ENCODE data around the gene KIAA1549. TPM values are rescaled to one million over a fixed set of nuclear protein-coding genes. Genes with fewer than 3 reads are reported as not detected.
"Not testable (repeated sequence)": the region's sequence is repeated elsewhere in the genome, so short reads cannot be mapped to it uniquely, and the experiment has no call there.

Gene KIAA1549
- total RNA-seq, 1 donor from 2014 or later: 1.9 TPM

GRCh38 chr7:138945154-138945553 lies 36.0 kb downstream of the KIAA1549 start:
- no peak for DNase-seq (ENCODE audit: low read depth in 2 of 2)

DNA sequence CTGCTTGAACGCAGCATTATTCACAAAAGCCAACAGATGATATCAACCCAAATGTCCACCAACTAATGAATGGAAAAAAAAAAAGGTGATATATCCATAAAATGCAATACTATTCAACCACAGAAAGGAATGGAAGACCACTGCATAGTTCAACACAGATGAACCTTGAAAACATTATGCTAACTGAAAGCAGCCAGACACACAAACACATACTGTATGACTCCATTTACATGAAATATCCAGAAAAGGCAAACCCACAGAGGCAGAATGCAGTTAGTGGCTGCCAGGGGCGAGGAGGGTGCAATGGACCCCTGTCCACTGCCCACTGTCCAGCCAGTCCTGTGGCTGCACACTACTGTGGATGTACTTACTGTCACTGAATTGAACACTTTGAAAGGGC lies 36.6 kb downstream of the KIAA1549 start:
- DNase-seq (ENCODE audit: low read depth in 2 of 2): no peak

GRCh38 chr7:138943061-138943460 lies 38.1 kb downstream of the KIAA1549 start:
- no peak for DNase-seq (ENCODE audit: low read depth in 2 of 2)

- DNase-seq (ENCODE audit: low read depth in 2 of 2): no peak
Observed at GRCh38 chr7:138941545-138941944, 39.6 kb downstream of the KIAA1549 start.

- not testable (repeated sequence) for DNase-seq (ENCODE audit: low read depth in 2 of 2)
Observed at GRCh38 chr7:138940602-138941001, 40.6 kb downstream of the KIAA1549 start.

DNA sequence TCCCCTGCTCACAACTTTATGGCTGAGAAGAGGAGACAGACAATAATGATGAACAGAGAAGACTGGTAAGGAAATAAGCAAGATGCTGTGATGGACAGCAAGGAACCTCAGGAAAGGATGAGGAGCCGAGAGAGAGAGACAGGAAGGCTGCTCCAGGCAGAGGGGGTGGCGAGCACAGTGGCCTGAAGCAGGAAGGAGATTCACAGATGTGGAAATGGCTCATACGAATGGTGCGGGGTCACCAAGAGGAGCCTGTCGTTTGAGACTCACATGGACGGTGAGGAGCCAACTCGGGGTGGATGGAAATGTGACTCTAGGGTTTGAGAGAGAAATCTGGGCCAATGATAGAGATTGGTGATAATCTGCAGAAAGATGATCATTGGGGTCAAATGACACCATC lies 43.7 kb downstream of the KIAA1549 start:
- DNase-seq (ENCODE audit: low read depth in 2 of 2): peak in 1 of 2 donors; percentile 23

DNA sequence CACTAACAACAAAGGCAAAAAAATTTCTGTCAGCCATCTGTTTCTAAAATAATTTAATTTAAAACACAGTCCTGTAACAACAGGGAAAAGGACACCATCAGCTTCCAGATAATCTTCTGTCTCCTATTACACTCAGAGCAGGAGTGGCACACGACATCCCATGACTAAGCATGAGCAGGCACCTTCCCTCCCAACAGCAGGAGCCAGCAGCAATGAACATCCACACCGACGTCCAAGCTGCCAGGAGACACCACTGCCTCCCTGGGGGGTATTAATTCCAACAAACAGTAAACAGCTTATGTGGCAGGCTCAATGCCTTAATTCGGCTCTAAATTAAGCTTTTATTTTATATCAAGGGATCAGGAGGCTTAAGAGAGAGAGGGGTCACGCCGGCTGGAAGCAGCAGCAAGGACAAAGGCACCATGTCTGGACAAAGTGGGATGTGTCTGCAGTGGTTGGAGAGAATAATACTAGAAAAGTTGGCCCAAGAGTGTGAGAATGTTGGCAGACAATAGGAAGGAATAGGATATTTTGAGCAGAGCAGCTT lies 45.7 kb downstream of the KIAA1549 start:
- peak; percentile 47 to 83 for DNase-seq (ENCODE audit: low read depth in 2 of 2)

DNA sequence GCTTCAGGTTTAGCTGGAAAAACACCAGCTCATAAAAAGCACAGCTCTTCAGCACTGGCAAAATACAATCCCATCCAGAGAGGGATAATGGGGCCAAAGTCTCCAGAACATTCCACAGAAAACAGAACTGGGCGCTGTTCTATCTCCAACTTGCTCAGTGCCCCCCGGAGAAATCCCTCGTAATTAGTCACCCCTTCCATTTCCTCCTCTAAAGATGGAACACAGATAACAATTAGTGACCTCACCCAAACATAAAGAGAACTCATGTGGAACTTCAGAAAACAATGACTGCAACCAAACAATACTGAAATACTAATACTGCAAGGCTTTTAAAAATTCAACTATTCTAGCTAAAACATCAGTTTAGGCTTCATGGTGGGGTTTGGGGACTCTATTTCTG lies 46.3 kb downstream of the KIAA1549 start:
- peak; percentile 7 to 71 for DNase-seq (ENCODE audit: low read depth in 2 of 2)

DNA sequence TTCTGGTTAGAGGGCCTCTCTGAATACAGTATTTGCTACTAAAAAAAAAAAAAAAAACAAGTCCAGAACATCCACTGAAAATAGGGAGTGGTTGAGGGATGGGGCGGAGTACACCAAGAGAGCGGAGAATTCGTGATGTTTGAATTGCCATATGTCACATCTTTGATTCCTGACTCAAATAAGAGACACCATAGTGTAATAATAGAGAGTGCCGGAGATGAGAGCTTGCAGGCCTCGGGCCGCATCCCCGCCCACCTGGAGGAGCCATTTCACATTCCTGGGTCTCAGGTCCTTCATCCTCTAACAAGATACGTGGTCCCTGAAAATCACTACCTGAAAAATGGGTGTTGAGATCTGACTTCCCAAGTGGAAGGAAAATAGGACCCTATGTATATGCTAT lies 46.8 kb downstream of the KIAA1549 start:
- no peak for DNase-seq (ENCODE audit: low read depth in 2 of 2)

- DNase-seq (ENCODE audit: low read depth in 2 of 2): no peak
Observed at GRCh38 chr7:138932870-138933269, 48.3 kb downstream of the KIAA1549 start.

DNA sequence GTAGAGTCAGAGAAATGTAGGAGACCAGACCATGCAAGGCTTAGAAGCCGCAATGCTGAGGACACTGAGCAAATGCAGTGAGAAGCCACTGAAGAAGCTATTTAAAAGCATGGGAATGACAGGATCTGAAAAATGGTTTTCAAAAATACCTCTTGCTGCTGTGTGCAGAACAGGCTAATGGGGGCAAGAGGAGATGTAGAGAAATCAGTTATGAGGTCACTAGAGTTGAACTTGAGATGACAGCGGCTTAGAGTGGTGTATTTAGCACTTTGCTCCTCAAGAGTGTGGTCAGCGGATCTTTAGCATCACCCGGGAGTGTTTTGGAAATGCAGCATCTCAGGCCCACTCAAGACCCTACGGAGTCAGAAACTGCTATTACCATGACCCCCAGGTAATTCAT lies 48.8 kb downstream of the KIAA1549 start:
- DNase-seq (ENCODE audit: low read depth in 2 of 2): no peak

GRCh38 chr7:138929969-138930368 lies 51.2 kb downstream of the KIAA1549 start:
- no peak for DNase-seq (ENCODE audit: low read depth in 2 of 2)

DNA sequence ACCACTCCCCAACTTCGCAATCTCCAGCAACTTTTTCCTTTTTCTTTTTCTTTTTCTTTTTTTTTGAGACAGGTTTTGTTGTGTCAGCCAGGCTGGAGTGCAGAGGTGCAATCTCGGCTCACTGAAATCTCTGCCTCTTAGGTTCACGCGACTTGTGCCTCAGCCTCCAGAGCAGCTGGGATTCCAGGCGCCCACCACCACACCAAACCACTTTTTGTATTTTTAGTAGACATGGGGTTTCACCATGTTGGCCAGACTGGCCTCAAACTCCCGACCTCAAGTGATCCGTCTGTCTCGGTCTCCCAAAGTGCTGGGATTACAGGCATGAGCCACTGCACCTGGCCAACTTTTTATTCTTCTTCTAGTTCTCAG lies 55.0 kb downstream of the KIAA1549 start:
- DNase-seq (ENCODE audit: low read depth in 2 of 2): no peak

- DNase-seq (ENCODE audit: low read depth in 2 of 2): no peak
Observed at GRCh38 chr7:138924501-138925225, 56.5 kb downstream of the KIAA1549 start.

DNA sequence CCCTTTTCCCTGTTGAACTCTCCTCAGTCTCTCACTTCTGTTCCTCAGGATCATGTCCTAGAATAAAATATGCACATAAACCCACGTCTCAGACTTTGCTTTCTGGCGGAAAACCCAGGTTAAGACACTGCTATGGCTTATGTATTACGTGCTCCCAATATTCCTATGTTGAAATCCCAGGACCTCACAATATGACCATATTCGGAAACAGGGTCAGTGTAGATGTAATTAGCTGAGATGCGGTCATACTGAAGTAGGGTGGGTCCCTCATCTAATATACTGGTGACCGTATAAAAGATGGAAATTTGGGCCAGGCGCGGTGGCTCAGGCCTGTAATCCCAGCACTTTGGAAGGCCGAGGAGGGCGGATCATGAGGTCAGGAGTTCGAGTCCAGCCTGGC lies 59.9 kb downstream of the KIAA1549 start:
- no peak for DNase-seq (ENCODE audit: low read depth in 2 of 2)

DNA sequence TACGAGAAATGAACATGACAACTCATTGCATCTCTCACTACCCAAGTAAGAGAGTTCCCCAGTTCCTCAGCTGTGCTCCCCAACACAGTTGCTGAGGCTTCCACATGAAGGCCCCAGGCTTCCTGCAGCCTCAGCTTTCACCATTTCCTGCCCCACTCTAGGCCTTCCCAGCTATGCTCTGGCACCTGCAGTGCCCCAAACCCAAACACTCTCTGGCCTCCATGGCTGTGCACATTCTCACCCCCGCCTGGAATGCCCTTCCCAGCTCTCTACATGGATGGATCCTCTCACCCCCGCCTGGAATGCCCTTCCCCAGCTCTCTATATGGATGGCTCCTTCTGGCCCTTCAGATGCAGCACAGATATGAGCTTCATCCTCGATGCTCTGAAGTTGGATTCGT lies 61.3 kb downstream of the KIAA1549 start:
- DNase-seq (ENCODE audit: low read depth in 2 of 2): no peak

DNA sequence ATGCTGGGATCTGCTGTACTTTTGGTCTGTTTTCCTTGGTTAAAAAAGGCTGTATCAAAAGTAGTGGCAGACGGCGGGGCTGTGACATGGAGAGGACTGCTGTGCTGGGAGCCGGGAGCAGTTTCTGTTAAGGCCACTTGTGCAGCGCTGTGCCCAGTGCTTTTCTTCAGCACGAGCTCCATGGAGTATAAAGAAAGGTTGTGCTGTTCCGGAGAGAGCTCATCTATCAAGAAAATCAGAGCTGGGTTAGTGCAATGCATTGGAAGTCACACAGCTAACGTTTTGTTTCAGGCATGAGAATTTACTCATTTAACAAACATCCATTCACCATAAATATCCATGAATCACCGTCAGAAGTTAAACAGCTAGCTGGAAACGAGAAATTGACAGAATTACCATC lies 62.0 kb downstream of the KIAA1549 start:
- DNase-seq (ENCODE audit: low read depth in 2 of 2): no peak

DNA sequence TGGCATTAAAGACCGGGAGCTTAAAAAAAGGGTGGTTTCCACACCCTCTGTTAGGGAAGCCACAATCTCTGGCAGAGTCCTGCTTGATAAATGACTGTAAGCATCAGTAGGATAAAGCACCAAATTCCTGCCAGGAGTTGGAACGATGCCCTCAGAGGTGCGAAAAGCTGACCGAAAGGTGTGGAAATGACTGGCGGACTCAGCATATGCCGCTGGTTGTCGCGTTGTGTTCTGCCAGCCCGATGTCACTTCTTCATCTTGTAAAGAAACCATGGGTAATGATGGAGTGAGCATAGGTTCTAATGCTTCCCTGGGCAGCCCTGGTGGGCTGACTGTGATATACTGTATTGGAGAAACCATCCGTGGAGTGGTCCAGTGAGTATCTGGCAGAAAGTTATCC lies 62.4 kb downstream of the KIAA1549 start:
- DNase-seq (ENCODE audit: low read depth in 2 of 2): no peak

DNA sequence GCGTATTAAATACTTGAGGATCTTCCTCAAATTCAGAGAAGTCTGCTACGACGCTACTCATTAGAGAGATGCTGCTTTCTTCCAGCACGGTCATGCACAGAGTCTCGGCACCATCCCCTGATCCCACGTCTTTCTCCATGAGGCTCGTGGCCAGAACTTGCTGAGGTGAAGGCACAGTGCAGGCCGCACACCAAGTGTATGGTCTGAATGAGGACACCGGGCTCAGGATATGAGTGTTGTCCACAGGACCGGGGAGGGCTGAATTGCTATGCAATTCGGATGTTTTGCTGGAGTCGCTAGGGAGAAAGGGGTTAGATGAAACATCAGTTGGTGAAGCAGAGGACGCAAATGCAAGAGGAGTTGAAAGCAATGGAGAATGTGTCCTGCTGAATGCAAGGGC lies 63.0 kb downstream of the KIAA1549 start:
- no peak for DNase-seq (ENCODE audit: low read depth in 2 of 2)

DNA sequence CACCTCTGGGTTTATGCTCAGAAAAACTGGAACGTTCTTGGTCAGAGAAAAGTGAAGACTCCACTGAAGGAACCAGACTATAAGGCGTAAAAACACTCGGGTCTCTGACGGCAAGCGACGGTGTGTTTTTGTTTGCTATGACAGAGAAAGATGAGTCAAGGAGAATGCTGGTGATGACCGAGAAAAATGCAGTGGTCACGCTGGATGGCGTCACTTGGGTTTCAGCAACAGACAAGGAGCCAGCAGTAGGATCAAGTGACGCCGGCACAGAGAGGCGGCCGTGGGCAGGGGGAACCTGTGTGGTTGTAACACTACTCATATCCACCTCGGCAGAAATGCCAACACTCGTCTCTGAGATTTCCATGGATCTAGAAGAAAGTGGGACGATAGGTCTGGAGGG lies 63.4 kb downstream of the KIAA1549 start:
- no peak for DNase-seq (ENCODE audit: low read depth in 2 of 2)

GRCh38 chr7:138916731-138917130 lies 64.5 kb downstream of the KIAA1549 start:
- no peak for DNase-seq (ENCODE audit: low read depth in 2 of 2)

- no peak for DNase-seq (ENCODE audit: low read depth in 2 of 2)
Observed at GRCh38 chr7:138916275-138916674, 64.9 kb downstream of the KIAA1549 start.

- DNase-seq (ENCODE audit: low read depth in 2 of 2): no peak
Observed at GRCh38 chr7:138913783-138914182, 67.4 kb downstream of the KIAA1549 start.

DNA sequence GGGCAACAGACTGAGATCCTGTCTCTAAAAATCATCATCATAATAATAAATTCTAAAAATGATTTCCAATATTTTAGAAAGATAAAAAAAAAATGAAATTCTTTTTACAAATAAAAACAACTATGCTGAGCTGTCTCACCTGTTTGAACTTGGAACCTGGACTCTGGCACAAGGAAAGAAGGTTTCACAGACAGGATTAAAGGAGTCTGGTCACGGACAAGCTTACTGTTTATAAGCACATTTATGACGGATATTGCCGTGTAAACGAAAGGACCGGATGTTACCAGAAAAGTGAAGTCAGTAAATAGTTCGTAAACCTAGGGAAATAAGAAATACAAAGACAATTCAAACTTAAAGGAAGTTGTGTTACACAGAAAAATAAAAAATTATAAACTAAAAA lies 70.2 kb downstream of the KIAA1549 start:
- DNase-seq (ENCODE audit: low read depth in 2 of 2): no peak
